Ectodermal cell (in vitro differentiated cells): Measurements from ENCODE around the gene ANO6.
A peak's percentile ranks its signal among the peaks of the same experiment; 100 is the strongest.

Experiments used
- H3K27ac ChIP-seq: 2 replicates; pipeline ENCODE4 v1.7.0; 2013; ENCODE audit warnings: mild to moderate bottlenecking, low read depth, low read length; ENCODE audit not compliant: insufficient read depth, poor library complexity, severe bottlenecking
- H3K27me3 ChIP-seq: 2 replicates; pipeline ENCODE4 v1.7.0; 2013; ENCODE audit warnings: mild to moderate bottlenecking, low read length; ENCODE audit not compliant: insufficient read depth, control insufficient read depth, poor library complexity, severe bottlenecking
- H3K36me3 ChIP-seq: one replicate; pipeline ENCODE4 v1.7.0; 2013; ENCODE audit warnings: low read length; ENCODE audit not compliant: control insufficient read depth, insufficient read depth
- H3K4me1 ChIP-seq: one replicate; pipeline ENCODE4 v1.7.0; 2013; ENCODE audit warnings: low read length; ENCODE audit not compliant: control insufficient read depth, insufficient read depth
- H3K4me3 ChIP-seq: 2 replicates; pipeline ENCODE4 v1.7.0; 2013; ENCODE audit warnings: low read depth, low read length, control low read depth; ENCODE audit not compliant: insufficient read depth
- H3K9me3 ChIP-seq: 2 replicates; pipeline ENCODE4 v1.7.0; 2013; ENCODE audit warnings: mild to moderate bottlenecking, low read length, moderate library complexity; ENCODE audit not compliant: control insufficient read depth
- WGBS, 2 experiments: methylation state at CpG; one replicate each; pipeline ENCODE4 v1.1.7; 2013; ENCODE audit warnings: missing lambda C conversion rate in 2 of 2; 5-methylcytosine and 5-hydroxymethylcytosine counted together

ANO6 gene

DNA sequence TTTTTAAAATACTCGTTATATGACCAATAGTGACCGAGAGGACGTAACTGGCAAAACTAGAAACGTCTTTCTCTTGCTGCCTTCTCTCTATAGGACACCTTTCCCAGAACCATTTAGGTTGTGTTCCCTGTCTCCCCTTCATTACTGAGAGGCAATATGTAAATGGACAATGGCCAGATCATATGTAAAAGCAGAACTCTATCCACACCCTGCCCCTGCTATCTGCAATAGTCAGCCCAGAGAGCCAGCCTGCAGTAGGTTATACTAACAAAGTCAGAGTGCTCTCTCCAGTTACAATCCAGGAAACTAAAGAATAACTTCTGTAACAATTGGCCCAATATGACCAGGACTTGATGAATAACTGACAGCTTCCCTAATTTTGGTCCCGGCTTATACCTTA, 216.8 kb downstream of the ANO6 start:
- Histone ChIP-seq H3K9me3 (no peaks in the 10 kb centered on the region), H3K4me1 (peaks cover 35% of the 10 kb centered on the region), H3K4me3 (no peak overlapping the region), H3K27ac (no peak overlapping the region), H3K36me3 (no peaks in the 10 kb centered on the region), H3K27me3 (no peaks in the 10 kb centered on the region)
- WGBS, 2 experiments = 91 to 95% methylated on average over 5 of the region's 5 CpGs

DNA sequence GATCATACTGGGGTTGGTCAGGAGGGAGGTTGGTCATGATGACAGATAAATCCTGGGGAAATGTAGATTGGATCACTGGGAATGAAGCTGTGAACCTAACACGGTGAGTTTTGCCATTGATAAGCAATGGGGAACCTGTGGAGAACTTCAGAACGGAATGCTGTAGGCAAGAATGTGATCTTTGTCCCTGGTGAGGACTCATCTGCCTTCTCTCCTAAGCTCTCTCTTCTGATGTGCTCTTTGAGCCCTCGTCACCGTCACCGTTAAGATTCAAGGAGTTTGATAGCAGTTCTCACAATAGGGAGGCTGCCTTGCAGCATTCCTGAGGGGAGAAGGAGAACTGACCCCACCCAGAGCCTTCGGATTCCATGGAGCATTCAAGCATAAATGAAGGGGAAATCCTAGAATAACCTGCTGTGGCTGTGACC, 217.6 kb downstream of the ANO6 start:
- Histone ChIP-seq H3K27me3 (no peaks in the 10 kb centered on the region), H3K4me1 (peaks cover 35% of the 10 kb centered on the region), H3K27ac (peak overlapping the region; percentile 74), H3K4me3 (no peak overlapping the region), H3K9me3 (no peaks in the 10 kb centered on the region), H3K36me3 (no peaks in the 10 kb centered on the region)
- WGBS, 2 experiments = 5 to 14% methylated on average over 6 of the region's 6 CpGs

DNA sequence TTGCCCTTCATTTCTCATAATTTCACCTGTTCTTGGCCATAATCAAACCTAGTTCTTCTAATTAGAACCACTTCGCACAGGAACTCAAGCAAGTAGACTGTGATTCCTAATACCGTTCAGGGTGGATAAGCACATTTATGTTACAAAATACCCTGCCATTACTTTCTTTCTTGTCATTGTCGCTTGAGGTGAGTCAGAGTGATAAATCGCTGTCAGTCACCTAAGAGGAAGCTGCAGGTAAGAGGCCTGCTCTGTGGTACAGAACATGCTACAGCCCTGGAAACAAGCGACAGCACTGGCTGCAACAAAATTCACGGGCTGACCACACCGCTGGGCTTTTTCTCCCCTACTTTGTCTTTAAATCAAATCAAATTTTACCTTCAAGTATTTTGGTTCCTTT, 218.2 kb downstream of the ANO6 start:
- Histone ChIP-seq H3K4me3 (no peak overlapping the region), H3K27ac (no peak overlapping the region), H3K4me1 (peaks cover 35% of the 10 kb centered on the region), H3K9me3 (no peaks in the 10 kb centered on the region), H3K36me3 (no peaks in the 10 kb centered on the region), H3K27me3 (no peaks in the 10 kb centered on the region)
- WGBS, 2 experiments = 92% methylated on average over 7 of the region's 7 CpGs

DNA sequence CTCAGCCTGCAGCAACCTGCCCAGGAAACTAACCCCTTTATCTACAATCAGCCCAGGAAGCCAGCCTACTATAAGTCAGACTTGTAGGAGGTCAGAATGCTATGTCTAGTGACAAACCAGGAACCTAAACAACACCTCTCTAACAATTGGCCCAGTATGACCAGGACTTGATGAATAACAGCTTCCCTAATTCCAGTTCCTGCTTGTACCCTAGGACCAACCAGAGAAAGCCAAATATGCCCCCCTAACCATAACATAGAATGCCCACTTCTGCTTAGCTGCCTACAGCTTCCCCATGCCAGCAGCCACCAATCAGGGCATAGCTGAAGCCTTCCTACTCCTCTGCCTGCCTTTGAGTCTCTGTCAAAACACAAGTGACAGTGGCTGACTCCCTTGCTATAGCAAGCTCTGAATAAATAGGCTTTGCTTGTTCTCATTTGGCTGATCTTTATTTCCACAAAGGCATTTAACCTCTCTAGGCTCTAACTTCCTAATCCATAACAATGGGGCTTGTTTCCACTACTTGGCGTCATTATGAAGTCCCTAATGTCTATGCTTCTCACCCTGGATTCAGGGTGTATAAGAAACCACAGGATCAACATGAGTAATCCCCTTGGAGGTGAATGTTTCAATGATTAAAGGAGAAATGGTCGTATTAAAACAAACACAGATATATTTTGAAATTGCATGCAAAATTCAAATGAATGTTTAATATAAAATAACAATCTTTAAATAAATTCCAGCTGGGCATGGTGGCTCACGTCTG, 220.2 kb downstream of the ANO6 start:
- Histone ChIP-seq H3K4me1 (peaks cover 35% of the 10 kb centered on the region), H3K27me3 (no peaks in the 10 kb centered on the region), H3K36me3 (no peaks in the 10 kb centered on the region), H3K9me3 (peaks cover 2% of the 10 kb centered on the region), H3K27ac (no peak overlapping the region), H3K4me3 (no peak overlapping the region)
- 61 to 82% methylated on average over 2 to 3 of the region's 3 CpGs for WGBS, 2 experiments

DNA sequence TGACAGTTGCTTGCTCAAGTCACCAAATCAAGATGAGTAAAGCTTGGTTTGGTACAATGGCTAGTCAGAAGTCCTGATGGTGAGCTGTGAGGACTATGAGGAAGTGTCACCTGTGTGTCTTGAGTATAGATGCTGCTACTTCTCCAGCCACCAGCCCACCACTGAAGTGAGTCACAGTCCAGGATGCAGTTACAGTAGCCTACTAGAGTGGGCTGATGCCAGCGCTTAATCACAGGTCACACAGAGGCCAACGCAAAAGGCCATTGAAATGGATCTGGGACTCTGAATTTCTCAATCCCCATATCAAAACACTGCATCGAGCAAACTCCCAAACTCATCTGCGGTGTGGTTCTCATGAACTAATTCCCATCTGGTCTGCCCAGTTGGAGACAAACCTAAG, 223.1 kb downstream of the ANO6 start:
- Histone ChIP-seq H3K27me3 (no peaks in the 10 kb centered on the region), H3K36me3 (no peaks in the 10 kb centered on the region), H3K4me3 (no peak overlapping the region), H3K9me3 (peaks cover 5% of the 10 kb centered on the region), H3K4me1 (peaks cover 21% of the 10 kb centered on the region), H3K27ac (no peak overlapping the region)
- 88 to 93% methylated on average over 4 of the region's 4 CpGs for WGBS, 2 experiments

DNA sequence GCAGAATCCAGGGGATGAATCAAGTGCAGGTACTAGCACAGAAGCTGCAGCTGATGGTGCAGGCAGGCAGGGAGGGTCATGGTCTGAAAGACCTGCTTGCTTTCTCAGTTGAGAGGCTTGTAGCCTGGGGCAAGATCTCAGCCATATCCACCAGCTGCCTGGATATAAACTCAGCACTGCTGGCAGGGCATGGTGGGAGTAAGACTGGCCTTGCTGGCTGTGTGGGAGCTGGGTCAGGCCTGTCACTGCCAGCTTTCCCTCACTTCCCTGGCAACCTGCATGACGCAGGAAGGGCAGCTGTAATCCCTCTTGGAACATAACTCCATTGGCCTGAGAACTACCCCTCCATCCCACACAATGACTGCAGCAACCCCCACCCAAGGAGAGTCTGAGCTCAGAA, 230.1 kb downstream of the ANO6 start:
- H3K27me3 ChIP-seq = no peaks in the 10 kb centered on the region
- no peaks in the 10 kb centered on the region for H3K4me1 ChIP-seq
- no peak overlapping the region for H3K27ac ChIP-seq
- no peak overlapping the region for H3K4me3 ChIP-seq
- H3K9me3 ChIP-seq = peaks cover 4% of the 10 kb centered on the region
- H3K36me3 ChIP-seq = no peaks in the 10 kb centered on the region
- WGBS, 2 experiments = 88 to 92% methylated on average over 1 of the region's 1 CpG

DNA sequence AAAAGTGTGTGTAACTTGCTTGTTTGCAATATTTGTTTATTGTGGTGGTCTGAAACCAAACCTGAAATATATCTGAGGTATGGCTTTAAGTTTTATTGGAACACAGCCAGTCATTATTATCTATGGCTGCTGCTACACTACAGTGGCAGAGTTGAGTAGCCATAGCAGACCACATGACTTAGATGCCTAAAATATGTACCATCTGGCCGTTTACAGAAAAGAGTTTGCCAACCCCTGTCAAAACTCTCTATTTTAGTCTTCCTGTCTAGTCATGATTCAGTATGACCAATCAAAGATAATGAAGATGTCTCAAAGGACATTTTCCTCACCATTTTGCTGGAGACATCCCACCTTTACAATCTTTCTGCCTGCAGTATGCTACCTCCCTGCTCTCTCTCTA, 242.3 kb downstream of the ANO6 start:
- H3K4me3 ChIP-seq = no peak overlapping the region
- H3K27me3 ChIP-seq = no peaks in the 10 kb centered on the region
- H3K27ac ChIP-seq = no peak overlapping the region
- H3K36me3 ChIP-seq = no peaks in the 10 kb centered on the region
- no peaks in the 10 kb centered on the region for H3K9me3 ChIP-seq
- WGBS, 2 experiments = 75 to 96% methylated on average over 1 of the region's 1 CpG
- H3K4me1 ChIP-seq = no peaks in the 10 kb centered on the region

DNA sequence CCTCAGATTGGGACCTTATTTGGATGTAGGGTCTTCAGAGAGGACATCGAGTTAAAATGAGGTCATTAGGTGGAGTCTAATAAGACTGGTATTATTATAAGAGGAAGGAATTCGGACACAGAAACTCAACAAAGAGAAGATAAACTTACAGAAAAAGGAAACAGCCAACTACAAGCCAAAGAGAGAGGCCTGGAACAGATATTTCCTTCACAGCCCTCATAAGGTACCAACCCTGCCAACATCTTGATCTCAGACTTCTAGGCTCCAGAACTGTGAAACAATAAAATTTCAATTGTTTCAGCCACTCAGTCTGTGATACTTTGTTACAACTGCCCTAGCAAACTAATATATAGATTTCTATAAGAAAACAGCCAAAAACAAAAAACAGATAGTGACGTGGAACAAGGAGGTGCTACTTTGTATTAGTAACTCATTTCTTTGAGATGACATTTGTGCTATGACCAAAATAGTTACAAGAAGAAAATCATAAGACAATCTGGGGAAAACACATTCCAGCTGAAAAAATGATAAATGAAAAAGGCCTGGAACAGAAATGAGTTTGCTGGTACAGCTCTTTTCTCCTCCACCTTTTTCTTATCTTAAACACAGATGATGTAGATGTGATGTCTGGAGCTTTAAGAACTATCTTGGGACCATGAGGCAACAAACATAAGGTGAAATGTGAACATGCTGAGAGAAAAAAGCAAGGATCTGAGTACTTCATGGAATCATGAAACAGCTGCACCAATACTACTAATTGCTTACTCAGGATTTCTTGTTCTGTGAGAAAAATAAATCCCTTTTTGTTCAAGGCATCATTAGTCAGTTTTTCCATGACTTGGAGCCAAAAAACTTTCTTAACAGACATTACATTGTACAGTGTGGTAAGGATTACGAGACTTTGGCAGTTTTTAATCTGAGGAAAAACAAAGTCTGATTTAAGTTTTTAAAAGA, 243.2 kb downstream of the ANO6 start:
- no peaks in the 10 kb centered on the region for H3K4me1 ChIP-seq
- no peaks in the 10 kb centered on the region for H3K36me3 ChIP-seq
- no peak overlapping the region for H3K4me3 ChIP-seq
- H3K27ac ChIP-seq = no peak overlapping the region
- no peaks in the 10 kb centered on the region for H3K27me3 ChIP-seq
- H3K9me3 ChIP-seq = no peaks in the 10 kb centered on the region
- 89 to 98% methylated on average over 4 of the region's 4 CpGs for WGBS, 2 experiments

DNA sequence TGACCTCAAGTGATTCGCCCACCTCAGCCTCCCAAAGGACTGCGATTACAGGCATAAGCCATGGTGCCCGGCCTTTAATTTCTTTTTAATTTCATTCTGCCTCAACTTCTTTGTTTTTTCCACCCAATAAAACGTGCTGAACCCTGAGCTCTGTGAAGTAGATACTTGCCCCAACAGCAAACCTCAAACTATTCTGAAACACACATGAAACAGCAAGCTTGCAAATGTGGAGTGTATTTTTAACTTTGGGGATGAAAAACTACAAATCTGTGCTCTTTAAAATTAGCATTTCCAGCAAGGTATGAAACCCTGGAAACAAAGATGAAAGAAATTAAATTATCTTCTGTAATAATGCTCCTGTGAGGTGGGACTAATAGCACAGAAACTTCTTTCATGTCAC, 246.6 kb downstream of the ANO6 start:
- no peaks in the 10 kb centered on the region for H3K4me1 ChIP-seq
- H3K4me3 ChIP-seq = no peak overlapping the region
- no peak overlapping the region for H3K27ac ChIP-seq
- H3K27me3 ChIP-seq = no peaks in the 10 kb centered on the region
- no peaks in the 10 kb centered on the region for H3K9me3 ChIP-seq
- WGBS, 2 experiments = 88 to 93% methylated on average over 4 of the region's 4 CpGs
- H3K36me3 ChIP-seq = no peaks in the 10 kb centered on the region

DNA sequence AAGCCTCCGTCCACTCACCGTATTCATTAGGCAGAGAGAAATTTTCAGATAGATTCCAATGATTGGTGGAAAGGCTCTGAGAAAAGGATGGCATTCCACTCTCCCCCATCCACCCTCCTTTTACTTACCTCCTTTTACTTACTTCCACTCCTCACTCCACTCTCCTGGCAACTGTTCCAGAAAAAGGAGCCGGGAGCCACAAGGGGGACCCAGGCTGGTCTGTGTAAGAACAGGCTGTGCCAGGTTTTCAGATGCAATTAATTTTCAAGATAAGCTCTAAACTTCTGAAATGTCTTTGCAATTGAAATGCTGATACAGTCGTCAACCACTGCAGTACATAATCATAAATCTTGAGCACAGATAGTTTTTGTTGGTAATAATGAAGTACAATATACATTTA, 248.8 kb downstream of the ANO6 start:
- no peaks in the 10 kb centered on the region for H3K27me3 ChIP-seq
- no peaks in the 10 kb centered on the region for H3K36me3 ChIP-seq
- H3K4me3 ChIP-seq = no peak overlapping the region
- WGBS, 2 experiments = 93 to 95% methylated on average over 4 of the region's 4 CpGs
- no peaks in the 10 kb centered on the region for H3K4me1 ChIP-seq
- H3K9me3 ChIP-seq = no peaks in the 10 kb centered on the region
- no peak overlapping the region for H3K27ac ChIP-seq
